Cerebellar cortex (tissue), 1 donor: ENCODE measurements around the gene CD2BP2.
"Not testable (repeated sequence)": the region's sequence is repeated elsewhere in the genome, so short reads cannot be mapped to it uniquely, and the experiment has no call there.

ENCODE experiments used
- DNase-seq: peaks from one replicate; pipeline ENCODE4 v3.0.0-alpha.2; 2015; ENCODE audit warnings: low spot score

Gene CD2BP2

GRCh38 chr16:30355144-30355953 is at the start of gene CD2BP2:
CD2BP2 (minus strand) TSS chr16:30355308; CDS start chr16:30354681, 627 bp downstream.
- DNase-seq, result peak; percentile 100

GRCh38 chr16:30401768-30402425 is 46.8 kb upstream of the CD2BP2 start:
- DNase-seq, result no peak

GRCh38 chr16:30399435-30400186 is 44.5 kb upstream of the CD2BP2 start:
- no peak for DNase-seq

GRCh38 chr16:30398661-30399434 is 43.7 kb upstream of the CD2BP2 start:
- DNase-seq, result no peak

GRCh38 chr16:30397776-30398660 is 42.9 kb upstream of the CD2BP2 start:
- no peak for DNase-seq

GRCh38 chr16:30397056-30397455 is 41.9 kb upstream of the CD2BP2 start:
- no peak for DNase-seq

GRCh38 chr16:30396627-30397026 is 41.5 kb upstream of the CD2BP2 start:
- DNase-seq, result not testable (repeated sequence)

- DNase-seq, result no peak
Observed at GRCh38 chr16:30395992-30396585, 41.0 kb upstream of the CD2BP2 start.

GRCh38 chr16:30395155-30395991 is 40.3 kb upstream of the CD2BP2 start, which contains the start of gene ZNF48:
ZNF48 (plus strand) TSS chr16:30395420; CDS start chr16:30395795, 375 bp downstream.
- DNase-seq, result peak; percentile 92

GRCh38 chr16:30394592-30395154 is 39.6 kb upstream of the CD2BP2 start:
- no peak for DNase-seq

GRCh38 chr16:30383521-30383920 is 28.4 kb upstream of the CD2BP2 start:
- no peak for DNase-seq

GRCh38 chr16:30382111-30382881 is 27.2 kb upstream of the CD2BP2 start, which contains the start of gene SEPTIN1:
SEPTIN1 (minus strand) TSS chr16:30382561; CDS start chr16:30382542, 19 bp downstream.
- no peak for DNase-seq

- no peak for DNase-seq
Observed at GRCh38 chr16:30381291-30382041, 26.4 kb upstream of the CD2BP2 start.

- DNase-seq, result no peak
Observed at GRCh38 chr16:30380803-30381208, 25.7 kb upstream of the CD2BP2 start.

GRCh38 chr16:30380072-30380802 is 25.1 kb upstream of the CD2BP2 start:
- no peak for DNase-seq

- DNase-seq, result no peak
Observed at GRCh38 chr16:30379158-30379783, 24.2 kb upstream of the CD2BP2 start.
